ENCODE results near the gene NPIPB13.
"Not testable (repeated sequence)": the region's sequence is repeated elsewhere in the genome, so short reads cannot be mapped to it uniquely, and the experiment has no call there.

- TF ChIP-seq CTCF (conservative IDR thresholded peaks at IDR 0.05 in 1 of 2, IDR thresholded peaks at IDR 0.05 in 1 of 2; ENCODE audit: extremely low read depth in 1 of 2, insufficient read depth in 1 of 2, low read depth in 1 of 2, low read length in 2 of 2); EZH2 (IDR thresholded peaks at IDR 0.05; ENCODE audit: borderline replicate concordance, low read length): not testable (repeated sequence)
Observed at GRCh38 chr16:30209032-30209431, 39.2 kb downstream of the NPIPB13 start.
